Activated CD4-positive, CD25-positive, alpha-beta regulatory T cell treated with anti-CD3 and anti-CD28 coated beads, Interleukin-2, amount 50 U/mL, for 72 hours (primary cell): ENCODE data around the gene LENG1.
A peak's percentile ranks its signal among the peaks of the same experiment; 100 is the strongest.

Source experiments
- DNase-seq: peaks from one replicate; pipeline ENCODE4 v3.0.0; 2021

The LENG1 gene

DNA sequence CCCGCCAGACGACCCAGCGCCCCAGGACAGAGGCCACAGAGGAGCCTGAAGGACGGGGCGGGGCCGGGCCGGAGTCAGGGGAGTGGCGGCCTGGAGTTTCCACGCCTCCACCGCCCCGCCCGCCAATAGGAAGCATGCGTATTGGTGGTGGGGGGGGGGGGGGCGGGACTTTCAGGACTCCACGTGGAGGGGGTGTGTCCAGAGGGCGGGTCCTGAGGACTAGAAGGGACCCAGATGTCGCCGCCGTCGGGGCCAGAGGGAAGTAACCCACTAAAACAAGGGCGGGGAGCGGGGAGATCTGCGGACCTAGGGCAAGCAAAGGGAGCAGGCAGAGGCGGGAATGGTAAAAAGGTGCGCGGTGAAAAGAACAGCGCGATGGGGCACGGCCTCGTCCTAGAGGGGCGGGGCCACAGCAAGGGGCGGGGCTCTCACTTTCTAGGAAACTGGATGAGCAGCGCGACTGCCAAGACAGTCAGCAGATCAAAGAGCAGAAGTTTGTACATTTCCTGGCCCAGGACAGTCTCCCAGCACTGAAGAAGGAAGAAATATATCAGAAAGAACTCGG lies 2.8 kb upstream of the LENG1 start:
- peak; percentile 80 for DNase-seq

DNA sequence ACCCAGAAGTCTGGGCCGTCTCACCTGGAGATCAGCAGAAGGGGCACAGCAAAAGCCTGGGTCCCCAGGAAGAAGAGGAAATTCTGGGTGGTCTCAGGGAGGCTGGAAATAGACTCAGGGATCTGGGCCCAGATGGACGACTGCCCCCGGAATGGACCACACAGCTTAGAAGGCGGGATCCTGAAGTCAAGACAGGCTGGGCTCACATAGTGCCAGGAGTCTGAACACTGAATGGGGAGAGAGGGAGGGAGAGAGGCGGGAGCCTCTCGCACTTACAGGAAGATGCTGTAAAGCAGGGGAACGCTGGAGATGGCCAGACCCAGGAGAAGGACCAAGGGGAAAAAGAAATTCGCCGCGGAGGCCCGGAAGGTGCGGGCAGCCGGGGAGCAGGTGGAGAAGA lies 1.3 kb upstream of the LENG1 start:
- DNase-seq = no peak

DNA sequence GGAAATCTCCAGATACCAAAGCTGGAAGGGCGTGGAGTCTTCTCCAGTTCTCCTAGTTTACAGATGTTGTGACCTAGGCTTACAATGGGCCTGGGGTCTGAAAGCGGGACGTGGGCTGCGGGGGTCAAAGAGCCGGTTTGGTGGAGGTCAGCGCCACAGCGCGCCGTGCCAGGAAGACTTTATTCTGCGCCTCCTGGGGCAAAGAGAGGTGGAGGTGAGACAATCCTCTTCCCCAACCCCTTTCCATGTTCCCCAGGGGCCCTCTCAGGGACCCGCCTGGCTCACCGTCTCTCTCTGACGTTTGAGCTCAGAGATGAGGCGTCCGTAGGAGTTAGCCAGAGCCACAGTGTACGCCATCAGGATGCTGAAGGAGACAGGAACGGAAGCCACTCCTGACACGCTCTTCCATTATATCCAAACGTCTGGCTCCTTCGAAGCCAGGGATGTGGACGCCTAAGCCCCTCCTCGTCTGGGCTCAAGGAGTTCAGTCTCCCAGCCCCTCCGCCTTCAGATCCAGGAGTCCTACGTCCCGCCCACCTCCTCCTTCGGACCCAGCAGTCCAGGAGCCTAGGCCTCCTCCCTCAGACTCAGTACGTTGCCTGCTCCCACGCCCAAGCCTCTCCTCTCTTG lies 776 bp upstream of the LENG1 start:
- no peak for DNase-seq

DNA sequence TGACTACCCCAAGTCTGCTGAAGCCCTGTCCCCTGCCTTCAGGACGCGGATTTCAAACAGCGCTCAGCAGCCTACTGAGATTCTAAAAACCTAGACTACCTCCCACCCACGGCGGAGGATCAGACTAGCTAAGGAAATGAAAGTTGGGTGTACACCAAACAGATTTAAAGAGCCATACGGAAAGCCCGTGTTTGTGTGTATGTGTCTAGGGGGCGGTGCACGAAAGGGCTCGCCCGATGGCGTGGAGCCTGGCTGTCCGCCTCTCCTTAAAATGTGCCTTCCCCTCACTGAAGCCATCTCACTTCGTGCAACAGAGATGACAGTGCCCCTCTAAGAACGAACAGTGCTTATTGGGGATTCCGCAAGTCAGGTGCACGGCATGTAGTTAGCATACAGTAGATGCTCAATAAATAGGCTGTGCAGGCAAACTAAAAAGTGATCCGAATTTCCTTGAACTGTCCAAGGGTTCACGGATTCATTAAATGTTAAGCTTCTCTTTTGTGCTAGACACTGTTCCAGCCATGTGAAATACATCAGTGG lies 639 bp downstream of the LENG1 start:
- DNase-seq = no peak

DNA sequence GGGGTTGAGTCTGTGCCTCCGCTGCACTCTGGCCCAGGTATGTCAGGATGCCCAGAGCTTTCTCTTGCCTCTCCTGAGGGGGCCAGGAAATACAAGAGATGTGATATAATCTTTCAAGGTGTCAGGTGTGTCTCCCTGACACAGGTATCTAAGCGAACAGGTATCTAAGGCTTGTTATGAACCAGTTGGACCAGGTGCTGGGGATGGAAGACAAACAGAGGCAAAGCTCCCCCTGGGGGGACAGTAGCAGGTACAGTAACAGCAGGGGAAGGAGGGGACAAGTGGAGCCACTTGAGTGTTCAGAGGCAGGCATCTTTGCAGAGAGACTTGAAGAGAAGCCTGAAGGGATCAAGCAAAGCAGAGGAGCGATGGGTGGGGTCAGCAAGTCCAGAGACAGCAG lies 2.6 kb downstream of the LENG1 start:
- DNase-seq = no peak

DNA sequence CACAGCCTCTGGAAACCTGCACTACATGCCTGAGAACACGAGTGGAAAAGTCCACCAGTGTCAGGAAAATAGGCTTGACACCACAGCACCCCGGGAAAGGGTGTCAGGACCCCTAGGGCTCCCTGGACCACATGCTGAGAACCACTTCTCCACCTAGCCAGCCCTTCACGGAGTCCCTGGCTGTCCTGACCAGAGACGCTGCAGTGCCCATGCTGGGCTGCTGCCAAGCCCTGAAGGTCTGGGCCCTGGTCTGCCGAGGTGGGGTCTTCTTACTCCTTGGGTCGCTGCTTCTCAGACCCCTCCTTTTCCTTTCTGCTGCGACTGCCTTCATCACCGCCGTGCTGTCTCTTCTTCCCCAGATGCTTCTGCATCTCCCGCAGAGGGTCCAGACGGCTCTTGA lies 3.0 kb downstream of the LENG1 start:
- no peak for DNase-seq

DNA sequence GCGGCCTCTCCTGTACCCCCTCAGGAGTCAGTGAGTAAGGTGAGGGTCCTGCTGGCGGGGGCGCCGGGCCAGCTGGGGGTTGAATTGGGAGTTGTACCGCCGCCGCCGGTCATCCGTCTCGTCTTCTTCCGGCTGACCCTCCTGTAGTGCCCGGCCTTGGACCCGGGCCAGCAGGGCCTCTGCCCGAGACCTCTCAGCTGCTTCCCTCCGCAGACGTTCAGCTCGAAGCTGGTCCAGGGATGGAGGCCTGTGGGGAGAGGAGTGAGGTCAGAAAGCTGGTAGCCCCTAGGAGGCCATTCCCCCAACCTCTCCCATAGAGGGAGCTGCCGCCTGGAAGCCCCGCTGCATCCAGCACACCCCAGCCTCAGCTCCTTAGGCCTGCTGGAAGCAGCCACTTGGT lies 3.8 kb downstream of the LENG1 start:
- no peak for DNase-seq

DNA sequence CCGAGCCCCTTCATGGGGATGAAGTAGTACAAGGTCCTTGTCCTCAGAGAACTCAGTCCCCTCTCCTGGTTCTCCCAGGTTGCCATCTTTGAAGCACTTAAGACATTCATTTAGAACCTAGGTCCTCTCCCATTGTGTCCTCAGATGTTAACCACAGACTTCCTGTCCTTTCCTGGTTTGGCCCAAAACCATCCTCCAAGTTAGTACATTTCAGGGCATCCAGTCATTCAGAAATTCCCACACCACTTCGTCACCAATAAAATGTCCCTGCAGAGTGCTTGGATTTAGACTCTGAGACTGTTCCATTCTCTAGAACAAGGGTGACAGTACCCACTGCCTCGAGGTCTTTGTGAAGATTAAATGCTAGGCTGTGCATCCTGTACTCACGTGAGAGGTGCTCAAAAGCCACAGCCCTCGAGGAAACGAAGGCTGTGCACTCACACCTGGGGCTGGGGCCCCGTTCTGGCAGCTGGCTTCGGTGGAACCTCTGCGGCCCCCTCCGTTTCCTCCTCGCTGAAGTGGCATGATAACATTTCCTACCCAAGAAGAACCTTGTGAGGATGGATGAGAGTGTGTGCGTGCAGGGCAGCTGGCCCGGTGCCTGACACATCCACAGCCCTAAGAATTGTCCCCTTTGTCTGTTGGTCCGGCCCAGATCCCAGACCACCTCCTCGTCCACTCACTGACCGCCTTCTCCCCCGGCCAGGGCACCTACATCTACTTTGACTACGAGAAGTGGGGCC lies 4.7 kb downstream of the LENG1 start:
- DNase-seq = no peak

DNA sequence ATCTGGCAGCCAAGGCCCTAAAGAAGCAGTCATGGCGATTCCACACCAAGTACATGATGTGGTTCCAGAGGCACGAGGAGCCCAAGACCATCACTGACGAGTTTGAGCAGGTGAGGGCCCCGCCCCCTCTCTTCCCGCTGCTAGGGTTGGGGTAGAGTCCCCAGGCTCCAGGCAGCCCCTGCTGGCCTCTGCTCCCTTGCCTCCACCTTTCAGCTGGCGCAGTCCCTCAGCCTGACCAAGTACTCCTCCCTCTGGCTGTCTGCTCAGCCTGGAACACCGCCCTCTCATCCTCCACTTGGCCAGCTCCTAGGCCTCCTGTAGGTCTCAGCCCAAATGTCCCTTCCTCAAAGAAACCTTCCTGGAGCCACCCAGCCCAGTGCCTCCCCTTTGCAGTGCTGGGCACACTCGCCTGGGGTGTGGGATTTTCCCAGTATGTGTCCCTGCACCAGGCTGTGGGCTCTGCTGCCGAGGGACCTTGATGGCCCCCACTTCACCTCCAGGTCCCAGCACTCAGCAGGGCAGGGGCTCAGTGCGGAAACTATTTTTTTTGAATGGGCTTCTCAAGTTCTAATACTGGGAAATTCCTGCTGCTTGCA lies 5.7 kb downstream of the LENG1 start:
- DNase-seq = no peak

DNA sequence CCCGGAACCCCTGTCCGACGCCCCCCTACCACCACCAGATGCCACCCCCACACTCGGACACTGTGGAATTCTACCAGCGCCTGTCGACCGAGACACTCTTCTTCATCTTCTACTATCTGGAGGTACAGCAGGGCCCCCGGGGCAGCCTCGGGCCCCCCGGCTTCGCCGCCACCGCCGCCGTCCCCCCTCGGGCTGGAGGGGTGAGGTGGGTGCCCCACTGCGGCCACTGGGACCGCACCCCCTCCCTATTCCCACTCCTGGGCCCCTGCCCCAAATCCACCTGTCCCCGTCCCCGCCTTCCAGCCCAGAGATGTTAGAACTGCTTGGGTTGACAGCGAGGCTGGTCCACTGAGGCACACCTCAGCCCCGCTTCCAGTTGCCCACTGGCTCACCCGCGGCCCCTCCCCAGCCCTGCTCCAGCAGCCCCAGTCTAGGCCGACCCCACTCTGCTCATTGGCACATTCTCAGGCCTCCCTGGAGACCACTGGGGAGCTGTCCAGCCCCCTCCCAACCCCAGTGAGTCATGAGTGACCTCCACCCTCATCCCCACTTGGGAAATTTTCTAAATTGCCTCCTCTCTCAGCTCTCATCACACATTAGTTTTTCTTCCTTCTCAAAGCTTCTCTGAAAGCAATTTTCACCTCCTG lies 6.5 kb downstream of the LENG1 start:
- DNase-seq = no peak

DNA sequence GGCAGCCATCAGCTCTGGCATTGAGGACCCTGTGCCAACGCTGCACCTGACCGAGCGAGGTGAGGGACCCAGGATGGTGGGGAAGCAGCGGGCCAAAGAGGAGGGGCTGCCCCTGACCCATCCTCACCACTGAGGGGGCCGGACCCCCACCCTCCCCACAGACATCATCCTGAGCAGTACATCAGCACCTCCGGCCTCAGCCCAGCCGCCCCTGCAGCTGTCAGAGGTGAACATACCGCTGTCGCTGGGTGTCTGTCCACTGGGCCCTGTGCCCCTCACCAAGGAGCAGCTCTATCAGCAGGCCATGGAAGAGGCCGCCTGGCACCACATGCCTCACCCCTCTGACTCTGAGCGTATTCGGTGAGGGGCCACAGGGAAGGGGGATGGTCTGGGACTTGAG lies 7.3 kb downstream of the LENG1 start:
- no peak for DNase-seq

DNA sequence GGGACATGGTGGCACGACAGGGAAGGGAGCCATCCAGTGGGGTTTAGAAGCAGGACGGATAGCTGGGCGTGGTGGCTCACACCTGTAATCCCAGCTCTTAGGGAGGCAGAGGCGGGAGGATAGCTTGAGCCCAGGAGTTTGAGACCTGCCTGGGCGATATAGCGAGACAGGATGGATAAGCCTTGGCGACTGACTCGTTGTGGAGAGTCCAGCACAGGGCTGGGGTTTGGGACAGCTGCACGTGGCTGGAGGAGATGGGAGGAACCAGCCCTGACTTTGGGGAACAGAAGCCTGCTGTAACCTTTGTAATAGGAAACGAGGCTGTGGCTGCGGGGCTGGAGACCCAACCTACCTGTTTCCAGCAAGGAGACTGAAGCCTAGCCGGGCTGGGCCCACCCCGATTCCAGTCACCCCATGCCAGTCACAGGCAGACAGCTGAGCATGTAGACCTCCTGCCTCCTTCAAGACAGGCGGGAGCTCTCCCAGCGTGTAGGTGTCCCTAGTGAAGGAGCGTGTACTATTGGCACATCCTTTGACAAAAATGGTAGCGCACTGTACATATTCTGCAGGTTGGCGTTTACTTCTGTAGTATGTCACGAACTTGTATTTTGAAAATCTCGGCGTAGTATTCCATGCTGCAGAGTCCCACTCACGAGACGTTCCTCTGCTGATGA lies 8.0 kb downstream of the LENG1 start:
- DNase-seq = no peak

DNA sequence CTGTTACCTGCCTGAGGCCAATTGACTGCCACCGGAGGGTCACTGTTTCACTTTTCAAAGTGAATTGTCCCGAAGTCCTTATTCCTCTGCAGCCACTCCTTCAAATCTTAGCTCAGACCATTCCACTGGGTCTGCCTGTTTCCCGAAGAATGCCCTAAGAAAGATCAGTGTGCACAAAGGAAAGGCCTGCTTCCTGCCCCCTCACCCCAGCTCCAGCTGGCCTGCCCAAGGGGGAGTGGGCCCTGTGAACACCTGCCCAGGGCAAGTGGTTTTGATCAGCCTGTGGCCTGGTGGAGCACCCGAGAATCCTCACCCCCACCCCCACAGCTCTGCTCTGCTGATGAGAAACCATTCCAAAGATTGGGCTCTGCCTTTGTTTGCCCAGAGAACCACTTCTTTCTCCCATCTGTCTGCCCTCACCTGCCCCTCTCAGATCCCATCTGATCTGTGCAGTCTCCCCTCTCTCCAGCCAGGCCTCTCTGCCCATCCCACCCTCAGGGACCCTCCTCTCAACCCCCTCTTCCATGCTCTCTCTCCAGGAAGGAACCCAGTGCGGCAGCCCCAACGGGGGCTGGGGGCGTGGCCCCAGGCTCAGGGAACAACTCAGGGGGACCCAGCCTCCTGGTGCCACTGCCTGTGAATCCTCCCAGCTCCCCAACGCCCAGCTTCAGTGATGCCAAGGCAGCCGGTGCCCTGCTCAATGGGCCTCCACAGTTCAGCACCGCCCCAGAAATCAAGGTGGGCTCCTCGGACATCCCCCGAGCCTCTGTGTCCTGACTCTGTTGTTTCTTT lies 10.3 kb downstream of the LENG1 start:
- DNase-seq = no peak

DNA sequence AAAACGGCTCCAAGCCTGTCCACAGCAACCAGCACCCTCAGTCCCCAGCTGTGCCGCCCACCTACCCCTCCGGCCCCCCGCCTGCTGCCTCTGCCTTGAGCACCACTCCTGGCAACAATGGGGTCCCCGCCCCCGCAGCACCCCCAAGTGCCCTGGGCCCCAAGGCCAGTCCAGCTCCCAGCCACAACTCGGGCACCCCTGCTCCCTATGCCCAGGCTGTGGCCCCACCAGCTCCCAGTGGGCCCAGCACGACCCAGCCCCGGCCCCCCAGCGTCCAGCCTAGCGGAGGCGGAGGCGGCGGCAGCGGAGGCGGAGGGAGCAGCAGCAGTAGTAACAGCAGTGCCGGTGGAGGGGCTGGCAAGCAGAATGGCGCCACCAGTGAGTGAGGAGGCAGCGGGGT lies 11.4 kb downstream of the LENG1 start:
- DNase-seq = no peak

DNA sequence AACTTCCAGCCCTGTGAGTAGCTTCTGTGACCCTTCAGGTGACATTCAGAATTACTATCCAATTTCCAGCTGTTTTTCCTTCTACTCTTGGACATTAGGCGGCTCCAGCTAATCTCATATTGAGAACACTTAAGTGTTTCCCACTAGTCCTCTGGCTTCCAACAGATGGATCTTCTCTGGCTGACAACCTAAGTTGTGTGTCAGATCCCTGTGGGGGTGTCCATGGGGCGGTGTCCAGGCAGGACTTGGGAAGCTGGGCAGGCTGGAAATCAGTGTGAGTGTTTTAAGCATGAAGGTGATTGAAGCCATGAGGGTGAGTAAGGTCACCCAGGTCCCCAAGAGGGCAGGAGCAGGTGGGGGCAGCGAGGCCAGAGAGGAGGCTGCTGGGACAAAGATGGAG lies 11.8 kb downstream of the LENG1 start:
- no peak for DNase-seq

DNA sequence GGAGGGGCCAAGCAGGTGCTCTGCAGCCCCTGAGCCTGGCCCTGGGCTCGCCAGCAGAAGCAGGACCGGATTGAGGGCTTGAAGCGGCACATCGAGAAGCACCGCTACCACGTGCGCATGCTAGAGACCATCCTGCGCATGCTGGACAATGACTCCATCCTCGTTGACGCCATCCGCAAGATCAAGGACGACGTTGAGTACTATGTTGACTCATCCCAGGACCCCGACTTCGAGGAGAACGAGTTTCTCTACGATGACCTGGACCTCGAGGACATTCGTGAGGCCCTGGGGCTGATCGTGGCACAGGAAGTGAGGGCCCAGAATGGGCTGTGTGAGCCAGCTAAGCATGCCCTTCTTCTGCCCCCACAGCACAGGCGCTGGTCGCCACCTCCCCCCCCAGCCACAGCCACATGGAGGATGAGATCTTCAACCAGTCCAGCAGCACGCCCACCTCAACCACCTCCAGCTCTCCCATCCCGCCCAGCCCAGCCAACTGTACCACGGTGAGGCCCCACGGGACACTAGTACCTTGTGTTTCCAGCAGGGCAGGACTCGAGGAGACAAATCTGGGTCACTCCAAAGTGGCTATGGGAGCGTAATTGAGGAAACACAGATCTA lies 13.9 kb downstream of the LENG1 start:
- DNase-seq = no peak

DNA sequence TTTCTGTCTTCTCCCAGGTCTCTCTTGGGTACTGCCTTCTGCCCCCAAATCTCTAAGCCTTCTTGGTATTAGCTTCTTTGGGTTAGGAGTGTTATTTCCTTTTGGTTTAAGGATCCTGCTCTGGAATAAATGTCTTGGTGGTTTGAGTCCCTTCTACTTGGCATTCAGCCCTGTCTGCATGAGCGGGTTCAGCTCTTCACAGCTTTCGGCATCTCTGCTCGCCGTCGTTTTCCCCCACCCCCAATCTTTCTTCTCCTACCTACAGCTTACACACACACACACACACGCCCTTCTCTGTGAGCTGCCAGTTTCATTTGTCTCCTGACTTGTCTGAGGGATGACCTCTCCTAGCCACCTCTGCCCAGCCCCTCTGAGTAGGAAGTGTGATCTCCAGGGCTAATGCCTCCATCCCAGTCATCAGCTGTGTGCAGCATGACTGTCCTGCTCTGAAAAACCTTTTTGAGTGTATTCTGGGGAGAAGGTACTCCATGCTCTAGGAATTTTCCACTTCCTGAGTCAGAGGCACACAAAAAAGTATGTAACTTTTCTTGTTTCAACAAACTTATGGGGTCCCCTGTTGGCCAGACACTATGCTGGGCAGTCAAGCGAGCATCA lies 17.2 kb downstream of the LENG1 start:
- DNase-seq = no peak

DNA sequence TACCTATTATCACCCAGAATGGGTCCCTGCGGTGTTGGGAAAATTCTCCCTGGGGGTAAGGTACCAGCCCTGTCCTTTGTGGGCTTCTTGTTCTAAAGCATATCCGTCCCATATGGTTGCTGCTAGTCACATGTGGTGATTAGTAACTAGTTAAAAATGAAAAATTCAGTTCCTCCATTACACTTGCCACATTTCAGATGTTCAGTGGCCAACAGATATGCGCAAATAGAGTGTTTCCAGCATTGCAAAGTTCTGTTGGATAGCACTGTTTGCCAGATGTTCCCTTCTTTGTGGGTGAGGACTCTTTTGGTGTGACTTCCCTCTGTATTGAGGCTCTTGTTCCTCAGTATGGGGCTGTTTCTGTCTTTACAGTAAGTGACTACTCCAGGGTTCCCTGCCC lies 18.2 kb downstream of the LENG1 start:
- DNase-seq = no peak

DNA sequence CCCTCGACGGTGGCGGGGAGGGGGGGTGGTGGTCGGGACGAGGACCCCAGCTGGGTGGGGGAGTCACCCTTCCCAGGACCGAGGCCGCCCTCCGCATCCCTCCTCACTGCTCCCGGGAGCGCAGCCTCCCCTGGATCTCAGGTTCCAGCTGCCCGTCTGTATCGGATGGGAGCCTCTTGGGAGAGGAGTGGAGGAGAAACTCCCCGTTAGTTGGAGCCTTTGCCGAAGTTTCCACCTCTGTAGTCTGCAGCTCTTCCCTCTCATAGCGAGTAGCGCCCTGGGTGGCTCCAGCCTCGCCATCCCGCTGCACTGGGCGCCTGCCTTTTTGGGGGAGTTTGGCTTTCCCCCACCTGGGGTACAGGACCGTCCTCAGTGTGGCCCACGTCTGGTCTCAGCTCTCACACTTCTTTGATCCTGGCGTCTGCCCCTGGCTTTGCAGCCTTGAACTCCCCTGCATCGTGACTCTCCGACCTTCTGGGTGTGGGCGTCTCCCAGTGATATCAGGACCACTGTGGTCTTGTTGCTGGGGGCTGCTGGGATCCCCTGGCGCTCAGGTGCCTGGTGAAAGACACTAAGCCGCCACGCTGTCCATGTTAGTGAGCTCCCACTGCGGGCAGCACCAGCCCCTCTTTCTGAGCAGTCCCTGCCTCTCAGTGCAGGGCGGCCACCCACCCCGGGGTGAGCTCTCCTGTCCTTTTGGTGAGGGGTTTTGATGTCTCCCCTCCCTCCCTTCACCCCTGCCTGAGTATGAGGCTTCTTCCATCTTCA lies 20.8 kb downstream of the LENG1 start:
- no peak for DNase-seq
